Endothelial cell of umbilical vein (primary cell): ENCODE measurements around the gene RGS7.
"Not testable (repeated sequence)": the region's sequence is repeated elsewhere in the genome, so short reads cannot be mapped to it uniquely, and the experiment has no call there.

ENCODE experiments used
- EZH2 ChIP-seq: IDR thresholded peaks from 2 replicates; pipeline ENCODE4 v1.6.1; 2012; ENCODE audit warnings: borderline replicate concordance, low read depth, mild to moderate bottlenecking, moderate library complexity, low read length, inconsistent platforms; ENCODE audit not compliant: severe bottlenecking
- FOS ChIP-seq: IDR thresholded peaks from 2 replicates; pipeline ENCODE4 v1.6.1; 2011; ENCODE audit warnings: mild to moderate bottlenecking, low read length, moderate library complexity, borderline replicate concordance; ENCODE audit not compliant: insufficient read depth
- GATA2 ChIP-seq: IDR thresholded peaks from 2 replicates; pipeline ENCODE4 v1.7.0; 2011; ENCODE audit warnings: low read depth, mild to moderate bottlenecking, moderate library complexity, mixed read lengths, low read length; ENCODE audit not compliant: insufficient read length, insufficient read depth
- JUN ChIP-seq: IDR thresholded peaks from 2 replicates; pipeline ENCODE4 v1.6.1; 2011; ENCODE audit warnings: borderline replicate concordance, low read depth; ENCODE audit not compliant: insufficient read length, insufficient read depth
- MYC ChIP-seq: IDR thresholded peaks from one replicate; pipeline ENCODE4 v1.6.1; 2011; ENCODE audit warnings: mild to moderate bottlenecking, low read depth, low read length
- POLR2A ChIP-seq: IDR thresholded peaks from 2 replicates; pipeline ENCODE4 v1.6.1; 2012; ENCODE audit warnings: low read depth, mild to moderate bottlenecking, control low read depth, low read length
- POLR2AphosphoS5 ChIP-seq: IDR thresholded peaks from 2 replicates; pipeline ENCODE4 v1.6.1; 2012; ENCODE audit warnings: low read depth, mild to moderate bottlenecking, control low read depth, low read length, moderate library complexity; ENCODE audit not compliant: insufficient read depth
- TF ChIP-seq, protein P1 (sequence below), 2 donors: IDR thresholded peaks; 1 replicate in 1 of 2; 2 replicates in 1 of 2; pipeline ENCODE4 v1.5.1; 2011; ENCODE audit warnings: low read length in 2 of 2, mild to moderate bottlenecking in 2 of 2, moderate library complexity in 2 of 2, control low read depth in 1 of 2, inconsistent platforms in 1 of 2, low read depth in 1 of 2; ENCODE audit not compliant: insufficient read depth in 1 of 2; ENCODE audit errors: extremely low read depth in 1 of 2
- TF ChIP-seq, protein P2 (sequence below): IDR thresholded peaks from 2 replicates; pipeline ENCODE4 v1.6.1; 2011; ENCODE audit not compliant: insufficient read depth, insufficient read length

DNA sequence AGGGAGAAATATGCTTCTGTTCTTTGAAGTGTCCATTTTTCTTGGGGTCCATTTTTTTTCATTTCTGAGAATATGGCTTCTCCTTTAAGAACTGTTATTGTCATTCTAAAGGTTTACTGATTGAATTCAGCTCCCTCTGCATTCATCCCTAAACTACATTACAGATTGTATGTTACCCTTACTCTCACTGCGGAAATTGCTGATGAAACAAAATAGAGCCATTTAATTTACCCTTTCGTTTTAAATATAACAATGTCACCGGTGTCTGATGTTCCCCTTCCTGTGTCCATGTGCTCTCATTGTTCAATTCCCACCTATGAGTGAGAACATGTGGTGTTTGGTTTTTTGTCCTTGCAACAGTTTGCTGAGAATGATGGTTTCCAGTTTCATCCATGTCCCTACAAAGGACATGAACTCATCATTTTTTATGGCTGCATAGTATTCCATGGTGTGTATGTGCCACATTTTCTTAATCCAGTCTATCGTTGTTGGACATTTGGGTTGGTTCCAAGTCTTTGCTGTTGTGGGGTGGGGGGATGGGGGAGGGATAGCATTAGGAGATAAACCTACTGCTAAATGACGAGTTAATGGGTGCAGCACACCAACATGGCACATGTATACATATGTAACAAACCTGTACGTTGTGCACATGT, 474.2 kb downstream of the RGS7 start:
- TF ChIP-seq, protein P1, sequence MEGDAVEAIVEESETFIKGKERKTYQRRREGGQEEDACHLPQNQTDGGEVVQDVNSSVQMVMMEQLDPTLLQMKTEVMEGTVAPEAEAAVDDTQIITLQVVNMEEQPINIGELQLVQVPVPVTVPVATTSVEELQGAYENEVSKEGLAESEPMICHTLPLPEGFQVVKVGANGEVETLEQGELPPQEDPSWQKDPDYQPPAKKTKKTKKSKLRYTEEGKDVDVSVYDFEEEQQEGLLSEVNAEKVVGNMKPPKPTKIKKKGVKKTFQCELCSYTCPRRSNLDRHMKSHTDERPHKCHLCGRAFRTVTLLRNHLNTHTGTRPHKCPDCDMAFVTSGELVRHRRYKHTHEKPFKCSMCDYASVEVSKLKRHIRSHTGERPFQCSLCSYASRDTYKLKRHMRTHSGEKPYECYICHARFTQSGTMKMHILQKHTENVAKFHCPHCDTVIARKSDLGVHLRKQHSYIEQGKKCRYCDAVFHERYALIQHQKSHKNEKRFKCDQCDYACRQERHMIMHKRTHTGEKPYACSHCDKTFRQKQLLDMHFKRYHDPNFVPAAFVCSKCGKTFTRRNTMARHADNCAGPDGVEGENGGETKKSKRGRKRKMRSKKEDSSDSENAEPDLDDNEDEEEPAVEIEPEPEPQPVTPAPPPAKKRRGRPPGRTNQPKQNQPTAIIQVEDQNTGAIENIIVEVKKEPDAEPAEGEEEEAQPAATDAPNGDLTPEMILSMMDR (IDR thresholded peaks at IDR 0.05; ENCODE audit: extremely low read depth in 1 of 2, insufficient read depth in 1 of 2, low read depth in 1 of 2, low read length in 2 of 2) = not testable (repeated sequence)
- TF ChIP-seq POLR2A, EZH2, POLR2AphosphoS5, MYC, JUN, FOS, GATA2: not testable (repeated sequence)
- TF ChIP-seq, protein P2, sequence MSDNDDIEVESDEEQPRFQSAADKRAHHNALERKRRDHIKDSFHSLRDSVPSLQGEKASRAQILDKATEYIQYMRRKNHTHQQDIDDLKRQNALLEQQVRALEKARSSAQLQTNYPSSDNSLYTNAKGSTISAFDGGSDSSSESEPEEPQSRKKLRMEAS = not testable (repeated sequence)
